Prostate gland (tissue), 2 donors: ENCODE measurements around the gene SND1. TPM values are rescaled to one million over a fixed set of nuclear protein-coding genes. Genes with fewer than 3 reads are reported as not detected.

Source experiments
- DNase-seq: peaks from one replicate; pipeline ENCODE4 v3.0.0-alpha.2; 2019; ENCODE audit warnings: low spot score
- H3K27ac ChIP-seq, 2 donors: fragments of 200-600 bp; sonication (generic); 2 replicates each; pipeline ENCODE4 v1.5.1; 2017 to 2019
- H3K27me3 ChIP-seq: fragments of 200-600 bp; sonication (generic); replicated peaks from 2 replicates; pipeline ENCODE4 v1.5.1; 2019; ENCODE audit not compliant: insufficient read depth
- H3K36me3 ChIP-seq, 2 donors: fragments of 200-600 bp; sonication (generic); 1 replicate in 1 of 2; 2 replicates in 1 of 2; pipeline versions ENCODE4 v1.5.1 to v1.8.1; 2017 to 2019
- H3K4me1 ChIP-seq: fragments of 200-600 bp; sonication (generic); replicated peaks from 2 replicates; pipeline ENCODE4 v1.5.1; 2019
- H3K4me3 ChIP-seq, 2 donors: fragments of 200-600 bp; sonication (generic); 2 replicates each; pipeline ENCODE4 v1.5.1; 2017 to 2019
- H3K9me3 ChIP-seq: fragments of 200-600 bp; sonication (generic); 2 replicates; pipeline ENCODE4 v1.5.1; 2017
- POLR2A ChIP-seq: fragments of 450-650 bp; IDR thresholded peaks from one replicate; pipeline ENCODE4 v1.6.1; 2016; ENCODE audit warnings: antibody characterized with exemption, mild to moderate bottlenecking
- POLR2AphosphoS5 ChIP-seq: sonication (generic); formaldehyde crosslinking; IDR thresholded peaks from one replicate; pipeline ENCODE4 v1.6.1; 2017; ENCODE audit warnings: antibody characterized with exemption
- WGBS: methylation state at CpG from one replicate; pipeline ENCODE4 v1.1.5; 2018; 5-methylcytosine and 5-hydroxymethylcytosine counted together
- intact Hi-C: fragments of 100-400 bp; cut with DNase I; formaldehyde crosslinking; loops from one replicate; pipeline ENCODE4 v1.14.2; 2022
- total RNA-seq, 2 donors: library from RNA; depleted of rRNA; stranded (reverse); fragments of >200 nt; gene quantifications; one replicate each; pipeline ENCODE4 v1.1.0, GENCODE V29; 2016
- TF ChIP-seq, protein P1 (sequence below), 4 experiments: fragments of 200-600 bp in 2 of 4; fragments of 450-650 bp in 2 of 4; sonication (generic) in 2 of 4; IDR thresholded peaks; 1 replicate in 3 of 4; 2 replicates in 1 of 4; pipeline ENCODE4 v1.5.1; 2016 to 2019; ENCODE audit warnings: antibody characterized with exemption in 4 of 4, mild to moderate bottlenecking in 2 of 4, moderate library complexity in 2 of 4

SND1 gene
- total RNA-seq, 2 donors from 2014 or later, result 175 to 190 TPM

DNA sequence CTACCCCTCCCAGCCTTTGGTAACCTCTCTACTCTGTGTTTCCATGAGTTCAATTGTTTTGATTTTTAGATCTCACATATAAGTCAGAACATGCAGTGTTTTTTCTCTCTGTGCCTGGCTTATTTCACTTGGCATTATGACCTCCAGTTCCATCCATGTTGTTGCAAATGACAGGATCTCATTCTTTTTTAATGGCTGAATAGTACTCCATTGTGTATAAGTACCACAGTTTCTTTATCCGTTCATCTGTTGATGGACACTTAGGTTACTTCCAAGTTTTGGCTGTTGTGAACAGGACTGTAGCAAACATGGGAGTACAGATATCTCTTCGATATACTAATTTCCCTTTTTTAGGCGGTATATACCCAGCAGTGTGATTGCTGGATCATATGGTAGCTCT, 237.7 kb downstream of the SND1 start:
- 97% methylated on average over 3 of the region's 3 CpGs for WGBS
- intact Hi-C loops, result no loop called here
- no peak overlapping the region for H3K4me3 ChIP-seq
- no peaks in the 10 kb centered on the region for H3K36me3 ChIP-seq
- no peaks in the 10 kb centered on the region for H3K27me3 ChIP-seq
- no peak for DNase-seq
- H3K27ac ChIP-seq, result no peak overlapping the region
- H3K9me3 ChIP-seq, result no peaks in the 10 kb centered on the region
- no peaks in the 10 kb centered on the region for H3K4me1 ChIP-seq
- TF ChIP-seq, protein P1, sequence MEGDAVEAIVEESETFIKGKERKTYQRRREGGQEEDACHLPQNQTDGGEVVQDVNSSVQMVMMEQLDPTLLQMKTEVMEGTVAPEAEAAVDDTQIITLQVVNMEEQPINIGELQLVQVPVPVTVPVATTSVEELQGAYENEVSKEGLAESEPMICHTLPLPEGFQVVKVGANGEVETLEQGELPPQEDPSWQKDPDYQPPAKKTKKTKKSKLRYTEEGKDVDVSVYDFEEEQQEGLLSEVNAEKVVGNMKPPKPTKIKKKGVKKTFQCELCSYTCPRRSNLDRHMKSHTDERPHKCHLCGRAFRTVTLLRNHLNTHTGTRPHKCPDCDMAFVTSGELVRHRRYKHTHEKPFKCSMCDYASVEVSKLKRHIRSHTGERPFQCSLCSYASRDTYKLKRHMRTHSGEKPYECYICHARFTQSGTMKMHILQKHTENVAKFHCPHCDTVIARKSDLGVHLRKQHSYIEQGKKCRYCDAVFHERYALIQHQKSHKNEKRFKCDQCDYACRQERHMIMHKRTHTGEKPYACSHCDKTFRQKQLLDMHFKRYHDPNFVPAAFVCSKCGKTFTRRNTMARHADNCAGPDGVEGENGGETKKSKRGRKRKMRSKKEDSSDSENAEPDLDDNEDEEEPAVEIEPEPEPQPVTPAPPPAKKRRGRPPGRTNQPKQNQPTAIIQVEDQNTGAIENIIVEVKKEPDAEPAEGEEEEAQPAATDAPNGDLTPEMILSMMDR (IDR thresholded peaks at IDR 0.05), result no peak
- no peak for TF ChIP-seq POLR2AphosphoS5
- TF ChIP-seq POLR2A, result no peak

DNA sequence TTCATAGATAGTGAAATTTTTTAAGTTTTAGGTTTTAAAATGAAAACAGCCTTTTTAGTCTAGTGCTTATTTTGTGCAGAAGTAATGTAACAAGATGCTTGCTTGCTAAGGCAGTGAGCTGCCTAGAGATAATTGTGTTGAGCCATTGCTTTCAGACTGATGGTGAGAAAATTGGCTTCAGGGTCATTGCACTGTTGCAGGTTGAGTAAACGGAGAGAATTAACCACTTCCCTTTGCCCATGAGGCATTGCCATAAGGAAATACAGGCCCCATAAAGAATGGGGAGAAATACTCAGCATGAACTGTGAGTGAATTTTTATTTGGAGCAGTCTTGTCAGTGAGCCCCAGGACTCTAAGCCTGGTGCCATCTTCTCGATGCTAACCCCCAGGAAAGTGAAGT, 238.7 kb downstream of the SND1 start:
- no peak for DNase-seq
- no peak overlapping the region for H3K4me3 ChIP-seq
- no peaks in the 10 kb centered on the region for H3K4me1 ChIP-seq
- intact Hi-C loops, result no loop called here
- WGBS, result 89% methylated on average over 2 of the region's 2 CpGs
- TF ChIP-seq POLR2A (no peak), POLR2AphosphoS5 (no peak)
- TF ChIP-seq, protein P1 (IDR thresholded peaks at IDR 0.05), result no peak
- no peak overlapping the region for H3K27ac ChIP-seq
- no peaks in the 10 kb centered on the region for H3K36me3 ChIP-seq
- no peaks in the 10 kb centered on the region for H3K9me3 ChIP-seq
- H3K27me3 ChIP-seq, result no peaks in the 10 kb centered on the region

DNA sequence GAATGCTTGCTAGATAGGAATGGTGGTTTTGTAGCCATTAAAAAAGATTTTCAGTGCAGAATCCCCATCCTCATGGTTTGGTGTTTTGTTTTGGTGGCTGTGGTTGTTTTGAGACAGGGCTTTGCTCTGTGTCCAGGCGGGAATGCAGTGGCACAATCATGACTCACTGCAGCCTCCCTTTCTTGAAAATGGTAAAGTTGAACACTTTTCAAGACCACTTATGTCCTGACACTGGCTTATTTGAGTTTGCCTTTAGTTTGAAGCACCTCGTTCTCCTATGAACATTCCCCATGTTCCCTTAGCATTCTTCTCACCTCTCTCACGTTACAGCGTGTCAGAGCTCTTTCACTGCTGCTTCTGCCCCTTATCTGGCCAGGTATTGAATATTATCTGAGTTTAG, 239.2 kb downstream of the SND1 start:
- Histone ChIP-seq H3K27ac (no peak overlapping the region), H3K36me3 (no peaks in the 10 kb centered on the region), H3K4me3 (no peak overlapping the region), H3K9me3 (no peaks in the 10 kb centered on the region), H3K27me3 (no peaks in the 10 kb centered on the region), H3K4me1 (no peaks in the 10 kb centered on the region)
- no peak for TF ChIP-seq POLR2AphosphoS5
- TF ChIP-seq, protein P1 (IDR thresholded peaks at IDR 0.05), result no peak
- TF ChIP-seq POLR2A, result no peak
- 90% methylated on average over 4 of the region's 4 CpGs for WGBS
- intact Hi-C loops, result no loop called here
- no peak for DNase-seq

DNA sequence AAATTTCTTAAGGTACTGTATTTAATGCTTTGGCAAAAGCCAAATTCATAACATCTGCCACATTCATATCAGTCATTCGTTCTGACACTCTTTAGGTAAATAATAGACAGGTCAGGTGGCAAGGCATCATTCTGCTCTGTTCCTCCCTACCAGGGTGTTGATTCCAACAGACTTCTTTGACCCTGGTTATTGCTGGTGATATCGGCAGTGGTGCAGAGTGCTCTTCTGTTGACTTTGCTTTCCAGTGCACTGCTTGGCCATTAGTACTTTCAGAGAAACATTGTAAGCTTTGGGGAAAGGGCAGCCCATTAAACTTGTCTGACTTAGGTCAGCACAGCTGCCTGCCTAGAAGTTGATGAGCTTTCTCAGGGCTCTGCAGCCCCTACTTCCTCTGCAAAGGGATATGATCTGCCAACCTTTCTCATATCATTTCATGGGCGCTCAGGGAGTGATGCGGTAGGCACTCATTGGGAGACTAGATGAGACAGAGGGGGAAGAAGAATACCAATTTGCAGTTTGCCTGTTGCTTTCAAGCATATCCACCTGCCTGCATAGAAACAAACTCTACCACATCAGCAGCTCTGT, 240.0 kb downstream of the SND1 start:
- no peaks in the 10 kb centered on the region for H3K27me3 ChIP-seq
- no peak for DNase-seq
- no peaks in the 10 kb centered on the region for H3K36me3 ChIP-seq
- no peaks in the 10 kb centered on the region for H3K4me1 ChIP-seq
- 68% methylated on average over 4 of the region's 4 CpGs for WGBS
- intact Hi-C loops, result no loop called here
- H3K27ac ChIP-seq, result no peak overlapping the region
- H3K9me3 ChIP-seq, result no peaks in the 10 kb centered on the region
- TF ChIP-seq, protein P1 (IDR thresholded peaks at IDR 0.05), result no peak
- TF ChIP-seq POLR2AphosphoS5 (no peak), POLR2A (no peak)
- H3K4me3 ChIP-seq, result no peak overlapping the region

DNA sequence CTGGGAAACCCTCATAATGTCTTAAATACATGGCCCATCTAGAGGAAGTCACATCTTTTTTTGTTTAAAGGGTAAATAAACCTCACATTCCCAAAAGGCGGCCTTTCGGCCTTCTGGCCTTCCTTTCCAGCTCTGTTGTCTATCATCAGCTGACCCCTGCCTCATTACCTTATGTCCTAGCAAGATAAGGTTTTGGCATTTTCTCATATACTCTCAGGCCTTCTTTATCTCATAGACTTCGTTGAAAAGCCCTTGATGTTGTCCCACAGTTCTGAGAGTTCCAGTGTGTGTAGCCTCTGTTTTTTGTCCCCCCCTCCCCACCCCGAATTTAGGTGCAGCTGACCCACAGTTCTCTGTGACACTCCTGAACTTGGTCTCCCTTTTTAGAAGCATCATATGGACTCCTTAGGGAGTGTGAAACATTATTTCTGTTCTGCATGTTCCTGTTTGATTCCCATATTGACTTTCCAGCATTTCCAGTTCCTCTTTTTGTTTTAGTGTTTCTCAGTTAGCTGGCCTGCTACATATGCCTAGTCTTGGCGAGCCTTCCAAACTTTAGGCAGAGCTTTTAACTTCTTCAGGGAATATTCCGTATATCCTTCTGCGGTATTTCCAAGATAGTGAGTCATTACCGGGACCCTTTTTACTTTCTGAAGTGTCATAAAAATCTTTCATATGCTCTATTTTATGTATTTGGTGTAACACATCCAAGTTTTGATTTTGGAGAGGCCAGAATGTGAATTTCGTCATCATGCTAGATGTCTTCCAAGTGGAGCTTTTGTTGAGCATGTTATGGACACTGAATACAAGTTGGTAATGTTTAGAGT, 240.7 kb downstream of the SND1 start:
- no peaks in the 10 kb centered on the region for H3K36me3 ChIP-seq
- H3K9me3 ChIP-seq, result no peaks in the 10 kb centered on the region
- H3K4me1 ChIP-seq, result no peaks in the 10 kb centered on the region
- H3K27me3 ChIP-seq, result no peaks in the 10 kb centered on the region
- 79% methylated on average over 9 of the region's 9 CpGs for WGBS
- no peak overlapping the region for H3K27ac ChIP-seq
- no peak overlapping the region for H3K4me3 ChIP-seq
- no peak for TF ChIP-seq POLR2AphosphoS5
- TF ChIP-seq, protein P1 (IDR thresholded peaks at IDR 0.05), result no peak
- TF ChIP-seq POLR2A, result no peak
- DNase-seq, result no peak
- intact Hi-C loops, result no loop called here
